Calu3 (cell line): ENCODE data around the gene ZNF200. TPM values are rescaled to one million over a fixed set of nuclear protein-coding genes. Genes with fewer than 3 reads are reported as not detected.
"Not testable (repeated sequence)": the region's sequence is repeated elsewhere in the genome, so short reads cannot be mapped to it uniquely, and the experiment has no call there.

Experiments used
- BruUV-seq: library from RNA; stranded (reverse); fragments of 400-500 nt; replicated peaks from 2 replicates; lab custom pipeline; 2021; lab: Mats Ljungman, UMichigan
- CTCF ChIA-PET: fragments of 300-600 bp; sonication (Branson Sonifier 250); formaldehyde crosslinking; loops from one replicate; lab custom pipeline; 2022; ENCODE audit warnings: antibody characterized with exemption; lab: Charles Lee
- DNase-seq: peaks from one replicate; pipeline ENCODE4 v3.0.0; 2022
- H3K27ac Mint-ChIP-seq: one replicate; pipeline ENCODE4 v1.8.0; 2022; ENCODE audit warnings: mixed read lengths; ENCODE audit not compliant: unreplicated experiment
- H3K27me3 Mint-ChIP-seq: one replicate; pipeline ENCODE4 v1.8.0; 2022; ENCODE audit warnings: mixed read lengths; ENCODE audit not compliant: unreplicated experiment
- H3K36me3 Mint-ChIP-seq: one replicate; pipeline ENCODE4 v1.8.0; 2022; ENCODE audit warnings: mild to moderate bottlenecking, moderate library complexity, mixed read lengths; ENCODE audit not compliant: insufficient read depth, unreplicated experiment
- H3K4me1 Mint-ChIP-seq: one replicate; pipeline ENCODE4 v1.8.0; 2022; ENCODE audit warnings: mild to moderate bottlenecking, low read depth, mixed read lengths; ENCODE audit not compliant: unreplicated experiment
- H3K4me3 Mint-ChIP-seq: one replicate; pipeline ENCODE4 v1.8.0; 2022; ENCODE audit warnings: mild to moderate bottlenecking, low read depth, moderate library complexity, mixed read lengths; ENCODE audit not compliant: unreplicated experiment
- H3K9me3 Mint-ChIP-seq: one replicate; pipeline ENCODE4 v1.8.0; 2022; ENCODE audit warnings: low read depth, mixed read lengths; ENCODE audit not compliant: unreplicated experiment
- intact Hi-C: fragments of 100-400 bp; cut with micrococcal nuclease; formaldehyde crosslinking; loops from one replicate; pipeline ENCODE4 v1.10.0; 2022; ENCODE audit not compliant: unreplicated experiment
- total RNA-seq: library from RNA; stranded (reverse); gene quantifications from 2 replicates; pipeline ENCODE4 v1.2.3, GENCODE V29; 2022
- TF ChIP-seq, protein P1 (sequence below): fragments of 200-600 bp; IDR thresholded peaks from one replicate; pipeline ENCODE4 v1.8.0; 2022; ENCODE audit warnings: antibody characterized with exemption; ENCODE audit not compliant: unreplicated experiment

The ZNF200 gene
- total RNA-seq, 1 experiment from 2014 or later, result 12.7 TPM

GRCh38 chr16:3207086-3207953 lies 27.6 kb downstream of the ZNF200 start:
- peaks cover 4% of the 10 kb centered on the region for H3K9me3 Mint-ChIP-seq
- H3K4me1 Mint-ChIP-seq, result no peaks in the 10 kb centered on the region
- no peaks in the 10 kb centered on the region for H3K36me3 Mint-ChIP-seq
- H3K4me3 Mint-ChIP-seq, result no peak overlapping the region
- TF ChIP-seq, protein P1, sequence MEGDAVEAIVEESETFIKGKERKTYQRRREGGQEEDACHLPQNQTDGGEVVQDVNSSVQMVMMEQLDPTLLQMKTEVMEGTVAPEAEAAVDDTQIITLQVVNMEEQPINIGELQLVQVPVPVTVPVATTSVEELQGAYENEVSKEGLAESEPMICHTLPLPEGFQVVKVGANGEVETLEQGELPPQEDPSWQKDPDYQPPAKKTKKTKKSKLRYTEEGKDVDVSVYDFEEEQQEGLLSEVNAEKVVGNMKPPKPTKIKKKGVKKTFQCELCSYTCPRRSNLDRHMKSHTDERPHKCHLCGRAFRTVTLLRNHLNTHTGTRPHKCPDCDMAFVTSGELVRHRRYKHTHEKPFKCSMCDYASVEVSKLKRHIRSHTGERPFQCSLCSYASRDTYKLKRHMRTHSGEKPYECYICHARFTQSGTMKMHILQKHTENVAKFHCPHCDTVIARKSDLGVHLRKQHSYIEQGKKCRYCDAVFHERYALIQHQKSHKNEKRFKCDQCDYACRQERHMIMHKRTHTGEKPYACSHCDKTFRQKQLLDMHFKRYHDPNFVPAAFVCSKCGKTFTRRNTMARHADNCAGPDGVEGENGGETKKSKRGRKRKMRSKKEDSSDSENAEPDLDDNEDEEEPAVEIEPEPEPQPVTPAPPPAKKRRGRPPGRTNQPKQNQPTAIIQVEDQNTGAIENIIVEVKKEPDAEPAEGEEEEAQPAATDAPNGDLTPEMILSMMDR, result no peak
- no peak for DNase-seq
- CTCF ChIA-PET, result interaction anchor here (0.6 to 1.3 kb wide), 2 partner anchors 8 to 10 kb away, joined by 3 to 4 read pairs; no protein-coding TSS in a partner anchor
- H3K27me3 Mint-ChIP-seq, result peaks cover 77% of the 10 kb centered on the region
- no peak overlapping the region for H3K27ac Mint-ChIP-seq
- intact Hi-C loops, result no loop called here
- no TSS peak for BruUV-seq

- H3K36me3 Mint-ChIP-seq, H3K9me3 Mint-ChIP-seq, H3K27ac Mint-ChIP-seq, CTCF ChIA-PET, H3K4me1 Mint-ChIP-seq, H3K4me3 Mint-ChIP-seq, BruUV-seq, intact Hi-C loops, DNase-seq: not testable (repeated sequence)
- peaks cover 77% of the 10 kb centered on the region for H3K27me3 Mint-ChIP-seq
Measured at GRCh38 chr16:3205939-3206338, 29.0 kb downstream of the ZNF200 start.

GRCh38 chr16:3202903-3203539 lies 31.9 kb downstream of the ZNF200 start:
- Mint-ChIP-seq H3K4me3 (no peak overlapping the region), H3K36me3 (no peaks in the 10 kb centered on the region)
- CTCF ChIA-PET, result no interaction called here

GRCh38 chr16:3198334-3199072 lies 36.5 kb downstream of the ZNF200 start:
- TF ChIP-seq, protein P1, result no peak
- CTCF ChIA-PET, result interaction anchor here (1.6 kb wide), 1 partner anchor 9 kb away, joined by 4 read pairs; no protein-coding TSS in a partner anchor
- H3K9me3 Mint-ChIP-seq, result no peaks in the 10 kb centered on the region
- no peak for DNase-seq
- no TSS peak for BruUV-seq
- intact Hi-C loops, result no loop called here
- H3K36me3 Mint-ChIP-seq, result peaks cover 4% of the 10 kb centered on the region
- H3K27ac Mint-ChIP-seq, result no peak overlapping the region
- H3K4me3 Mint-ChIP-seq, result no peak overlapping the region
- H3K27me3 Mint-ChIP-seq, result peaks cover 77% of the 10 kb centered on the region
- H3K4me1 Mint-ChIP-seq, result no peaks in the 10 kb centered on the region

More at GRCh38 chr16:3202903-3203539, 31.9 kb downstream of the ZNF200 start:
- TF ChIP-seq, protein P1, result no peak
- intact Hi-C loops, result no loop called here
- Mint-ChIP-seq H3K4me1 (no peaks in the 10 kb centered on the region), H3K9me3 (peaks cover 2% of the 10 kb centered on the region), H3K27ac (no peak overlapping the region), H3K27me3 (peaks cover 94% of the 10 kb centered on the region)
- BruUV-seq, result no TSS peak
- DNase-seq, result no peak

DNA sequence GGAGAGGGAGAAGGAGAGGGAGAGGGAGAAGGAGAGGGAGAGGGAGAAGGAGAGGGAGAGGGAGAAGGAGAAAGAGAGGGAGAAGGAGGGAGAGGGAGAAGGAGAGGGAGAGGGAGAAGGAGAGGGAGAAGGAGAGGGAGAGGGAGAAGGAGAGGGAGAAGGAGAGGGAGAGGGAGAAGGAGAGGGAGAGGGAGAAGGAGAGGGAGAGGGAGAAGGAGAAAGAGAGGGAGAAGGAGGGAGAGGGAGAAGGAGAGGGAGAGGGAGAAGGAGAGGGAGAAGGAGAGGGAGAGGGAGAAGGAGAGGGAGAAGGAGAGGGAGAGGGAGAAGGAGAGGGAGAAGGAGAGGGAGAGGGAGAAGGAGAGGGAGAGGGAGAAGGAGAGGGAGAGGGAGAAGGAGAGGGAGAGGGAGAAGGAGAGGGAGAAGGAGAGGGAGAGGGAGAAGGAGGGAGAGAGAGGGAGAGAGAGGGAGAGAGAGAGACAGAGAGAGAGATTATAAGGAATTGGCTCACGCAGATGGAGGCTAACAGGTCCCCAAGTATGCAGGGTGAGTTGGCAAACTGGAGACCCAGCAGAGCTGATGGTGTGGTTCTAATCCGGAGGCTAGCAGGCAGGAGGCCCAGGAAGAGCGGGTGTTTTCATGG lies 37.1 kb downstream of the ZNF200 start:
- DNase-seq, H3K9me3 Mint-ChIP-seq, H3K4me1 Mint-ChIP-seq, H3K27ac Mint-ChIP-seq, H3K4me3 Mint-ChIP-seq, BruUV-seq, intact Hi-C loops, CTCF ChIA-PET, H3K36me3 Mint-ChIP-seq: not testable (repeated sequence)
- H3K27me3 Mint-ChIP-seq, result peaks cover 73% of the 10 kb centered on the region
